KMS-11 (cell line): ENCODE data around the gene MAGED4.
"Not testable (repeated sequence)": the region's sequence is repeated elsewhere in the genome, so short reads cannot be mapped to it uniquely, and the experiment has no call there.

Source experiments
- H2AFZ ChIP-seq: fragments of 200-600 bp; sonication (generic); 2 replicates; pipeline ENCODE4 v1.6.1; 2016; ENCODE audit warnings: antibody characterized with exemption, mixed run types, low read depth
- H3K27ac ChIP-seq: fragments of 200-600 bp; sonication (generic); 2 replicates; pipeline ENCODE4 v1.6.1; 2016; ENCODE audit warnings: mild to moderate bottlenecking, mixed run types
- H3K27me3 ChIP-seq: fragments of 200-600 bp; sonication (generic); 2 replicates; pipeline ENCODE4 v1.6.1; 2017; ENCODE audit warnings: mild to moderate bottlenecking, low read depth, mixed run types, moderate library complexity; ENCODE audit not compliant: insufficient read depth
- H3K36me3 ChIP-seq: fragments of 200-600 bp; sonication (generic); 2 replicates; pipeline ENCODE4 v1.6.1; 2017; ENCODE audit warnings: mild to moderate bottlenecking, mixed run types; ENCODE audit not compliant: insufficient read depth
- H3K4me1 ChIP-seq: fragments of 200-600 bp; sonication (generic); 2 replicates; pipeline ENCODE4 v1.6.1; 2016; ENCODE audit warnings: mild to moderate bottlenecking, low read depth, mixed run types; ENCODE audit not compliant: poor library complexity, severe bottlenecking
- H3K4me2 ChIP-seq: fragments of 200-600 bp; sonication (generic); 2 replicates; pipeline ENCODE4 v1.7.0; 2016; ENCODE audit warnings: mild to moderate bottlenecking, mixed run types
- H3K4me3 ChIP-seq: fragments of 200-600 bp; sonication (generic); IDR thresholded peaks from 2 replicates; pipeline ENCODE4 v1.6.1; 2017; ENCODE audit warnings: low read depth, low read length, mixed read lengths; ENCODE audit not compliant: insufficient read depth
- H3K79me2 ChIP-seq: fragments of 200-600 bp; sonication (generic); 2 replicates; pipeline ENCODE4 v1.6.1; 2016; ENCODE audit warnings: low read depth, mixed run types; ENCODE audit not compliant: insufficient read depth
- H3K9ac ChIP-seq: fragments of 200-600 bp; sonication (generic); 2 replicates; pipeline ENCODE4 v1.6.1; 2016; ENCODE audit warnings: mild to moderate bottlenecking, mixed run types
- H4K20me1 ChIP-seq: fragments of 200-600 bp; sonication (generic); 2 replicates; pipeline ENCODE4 v1.6.1; 2016; ENCODE audit warnings: mild to moderate bottlenecking, mixed run types; ENCODE audit not compliant: insufficient read depth
- CTCF ChIP-seq: fragments of 200-600 bp; sonication (generic); conservative IDR thresholded peaks from 2 replicates; pipeline ENCODE4 v1.6.1; 2017; ENCODE audit warnings: low read depth, mild to moderate bottlenecking, antibody characterized with exemption, low read length, moderate library complexity, mixed read lengths

The MAGED4 gene

GRCh38 chrX:52184440-52185077 lies at the start of gene MAGED4:
MAGED4 (plus strand) TSS chrX:52184888; CDS start chrX:52185923, 1,035 bp downstream.
- not testable (repeated sequence) for H3K9ac ChIP-seq, H4K20me1 ChIP-seq, H3K4me3 ChIP-seq, H3K4me2 ChIP-seq, H3K27ac ChIP-seq, H2AFZ ChIP-seq, H3K36me3 ChIP-seq, H3K4me1 ChIP-seq, H3K27me3 ChIP-seq, H3K79me2 ChIP-seq

- Histone ChIP-seq H3K79me2 (no peaks in the 10 kb centered on the region), H3K27me3 (no peaks in the 10 kb centered on the region)
- TF ChIP-seq CTCF = no peak
Measured at GRCh38 chrX:52138830-52139544, 45.7 kb upstream of the MAGED4 start.

GRCh38 chrX:52139545-52139895 lies 45.2 kb upstream of the MAGED4 start:
- H3K4me3 ChIP-seq = no peak overlapping the region
- H3K4me1 ChIP-seq = no peaks in the 10 kb centered on the region
- H3K36me3 ChIP-seq = no peaks in the 10 kb centered on the region
- no peaks in the 10 kb centered on the region for H3K79me2 ChIP-seq
- no peak overlapping the region for H2AFZ ChIP-seq
- no peaks in the 10 kb centered on the region for H3K27me3 ChIP-seq
- H3K27ac ChIP-seq = no peak overlapping the region
- TF ChIP-seq CTCF = no peak
- no peak overlapping the region for H3K9ac ChIP-seq
- no peak overlapping the region for H3K4me2 ChIP-seq
- no peaks in the 10 kb centered on the region for H4K20me1 ChIP-seq

More at GRCh38 chrX:52138830-52139544, 45.7 kb upstream of the MAGED4 start:
- H3K4me1 ChIP-seq = no peaks in the 10 kb centered on the region
- no peak overlapping the region for H3K9ac ChIP-seq
- H3K4me2 ChIP-seq = no peak overlapping the region
- H2AFZ ChIP-seq = no peak overlapping the region
- H4K20me1 ChIP-seq = no peaks in the 10 kb centered on the region
- H3K27ac ChIP-seq = no peak overlapping the region
- H3K4me3 ChIP-seq = no peak overlapping the region
- H3K36me3 ChIP-seq = no peaks in the 10 kb centered on the region

GRCh38 chrX:52140020-52140419 lies 44.7 kb upstream of the MAGED4 start:
- H2AFZ ChIP-seq = no peak overlapping the region
- H4K20me1 ChIP-seq = no peaks in the 10 kb centered on the region
- no peaks in the 10 kb centered on the region for H3K27me3 ChIP-seq
- no peak overlapping the region for H3K9ac ChIP-seq
- H3K27ac ChIP-seq = no peak overlapping the region
- no peaks in the 10 kb centered on the region for H3K4me1 ChIP-seq
- H3K36me3 ChIP-seq = no peaks in the 10 kb centered on the region
- no peaks in the 10 kb centered on the region for H3K79me2 ChIP-seq
- no peak overlapping the region for H3K4me2 ChIP-seq
- no peak for TF ChIP-seq CTCF
- no peak overlapping the region for H3K4me3 ChIP-seq

GRCh38 chrX:52150667-52151066 lies 34.0 kb upstream of the MAGED4 start:
- H3K79me2 ChIP-seq, H4K20me1 ChIP-seq, H3K27ac ChIP-seq, H3K9ac ChIP-seq, H3K4me2 ChIP-seq, H2AFZ ChIP-seq, H3K27me3 ChIP-seq, H3K4me1 ChIP-seq, H3K36me3 ChIP-seq, H3K4me3 ChIP-seq: not testable (repeated sequence)

GRCh38 chrX:52160140-52160539 lies 24.5 kb upstream of the MAGED4 start:
- Histone ChIP-seq H3K27ac (peak overlapping the region; percentile 85), H2AFZ (peak overlapping the region; percentile 74), H3K9ac (peak overlapping the region; percentile 85), H3K4me1 (peaks cover 12% of the 10 kb centered on the region), H3K4me2 (peak overlapping the region; percentile 47; the same call in 1 of the 2 replicates)
- H3K27me3 ChIP-seq, H3K36me3 ChIP-seq, H4K20me1 ChIP-seq, H3K4me3 ChIP-seq, H3K79me2 ChIP-seq: not testable (repeated sequence)
